ENCODE measurements around the gene ADAMTS2. TPM values are rescaled to one million over a fixed set of nuclear protein-coding genes. Genes with fewer than 3 reads are reported as not detected.

Gene ADAMTS2
- total RNA-seq, 2 experiments from 2014 or later, result not detected

DNA sequence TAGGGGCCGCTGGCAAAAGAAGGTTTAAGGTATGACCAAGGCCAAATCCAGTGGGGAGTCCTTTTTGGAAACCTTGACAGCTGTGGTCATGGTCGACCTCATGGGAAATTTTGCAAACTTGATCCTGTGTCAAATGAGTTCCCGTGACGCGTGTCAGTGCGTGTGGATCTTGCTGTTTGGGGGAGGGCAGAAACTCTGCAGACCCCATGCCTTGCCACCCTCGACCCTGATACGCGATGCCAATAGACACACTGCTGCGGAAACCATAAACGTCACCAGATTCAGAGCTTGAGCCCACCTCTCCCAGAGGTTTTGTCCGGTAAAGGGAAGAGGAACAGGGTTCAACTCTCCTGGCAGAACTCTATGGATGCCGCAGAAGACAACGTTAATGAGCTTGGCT is 104.7 kb downstream of the ADAMTS2 start:
- Mint-ChIP-seq H3K9me3 (ENCODE audit: insufficient read depth) (no peaks in the 10 kb centered on the region), H3K4me1 (ENCODE audit: low read depth) (no peaks in the 10 kb centered on the region), H3K27me3 (ENCODE audit: low read depth) (no peaks in the 10 kb centered on the region), H3K4me3 (no peak overlapping the region), H3K36me3 (ENCODE audit: low read depth) (no peaks in the 10 kb centered on the region), H3K27ac (no peak overlapping the region)
- DNase-seq (no peak), ATAC-seq (no peak)
- ChIA-PET POLR2A (no interaction called here), CTCF (no interaction called here)

DNA sequence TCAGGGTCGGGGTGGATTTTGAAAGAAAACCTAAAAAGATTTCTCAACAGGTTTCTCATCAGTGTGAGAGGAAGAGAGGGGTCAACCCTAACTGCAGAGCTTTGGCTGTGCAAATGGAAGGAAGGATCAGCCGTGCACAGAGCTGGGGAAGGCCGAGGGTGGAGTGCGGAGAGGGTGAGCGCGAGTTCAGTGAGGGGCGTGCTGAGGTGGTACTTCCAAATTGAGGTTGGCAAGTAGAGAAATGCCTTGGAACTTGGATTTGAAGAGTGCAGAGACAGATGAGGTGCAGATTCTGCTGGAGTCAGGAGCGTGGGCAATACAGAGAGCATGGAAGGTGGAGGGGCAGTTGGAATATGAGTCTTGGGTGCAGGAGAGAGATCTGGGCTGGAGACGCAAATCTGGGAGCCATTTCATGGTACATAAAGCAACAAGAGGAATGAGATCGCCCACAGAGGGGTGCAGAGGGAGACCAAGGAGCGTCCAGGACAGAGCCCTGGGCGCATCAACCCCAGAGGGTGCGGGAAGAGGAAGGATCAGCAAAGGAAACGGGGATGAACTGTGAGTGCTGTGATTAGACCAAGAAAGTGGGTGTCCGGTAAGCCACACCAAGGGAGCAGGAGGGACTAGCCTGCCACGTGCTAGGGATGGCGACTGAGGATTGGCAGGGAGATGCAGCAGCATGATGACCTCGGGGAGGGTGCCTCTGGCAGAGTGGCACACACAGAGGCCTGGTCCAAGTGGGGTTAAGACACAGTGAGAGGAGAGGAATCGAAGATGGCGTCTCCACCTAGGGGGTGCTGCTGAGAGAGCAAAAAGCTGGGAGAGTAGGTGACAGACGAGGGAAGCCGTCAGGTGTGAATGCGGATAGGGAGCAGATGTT is 105.8 kb downstream of the ADAMTS2 start:
- H3K9me3 Mint-ChIP-seq (ENCODE audit: insufficient read depth), result no peaks in the 10 kb centered on the region
- H3K4me3 Mint-ChIP-seq, result no peak overlapping the region
- no peaks in the 10 kb centered on the region for H3K36me3 Mint-ChIP-seq (ENCODE audit: low read depth)
- DNase-seq, result no peak
- no peaks in the 10 kb centered on the region for H3K27me3 Mint-ChIP-seq (ENCODE audit: low read depth)
- no peak overlapping the region for H3K27ac Mint-ChIP-seq
- H3K4me1 Mint-ChIP-seq (ENCODE audit: low read depth), result no peaks in the 10 kb centered on the region
- ChIA-PET CTCF (no interaction called here), POLR2A (no interaction called here)
- ATAC-seq, result no peak

DNA sequence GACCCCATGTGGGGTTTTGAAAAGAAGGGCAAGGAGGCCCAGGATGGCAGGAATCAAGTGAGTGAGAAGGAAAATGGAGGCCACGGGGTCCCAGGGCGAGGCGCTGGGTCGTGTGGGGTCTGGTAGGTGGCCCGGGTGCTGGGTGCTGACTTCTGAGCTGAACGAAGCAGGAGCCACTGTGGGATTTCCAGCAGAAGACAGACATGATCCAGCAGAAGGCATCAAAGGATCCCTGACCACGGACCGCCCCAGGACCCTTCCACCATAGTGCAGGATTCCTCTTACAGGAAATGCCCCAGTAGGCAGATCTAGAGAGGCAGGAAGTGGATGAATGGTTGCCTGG is 106.7 kb downstream of the ADAMTS2 start:
- Mint-ChIP-seq H3K4me1 (ENCODE audit: low read depth) (no peaks in the 10 kb centered on the region), H3K36me3 (ENCODE audit: low read depth) (no peaks in the 10 kb centered on the region), H3K9me3 (ENCODE audit: insufficient read depth) (no peaks in the 10 kb centered on the region), H3K27ac (no peak overlapping the region), H3K27me3 (ENCODE audit: low read depth) (no peaks in the 10 kb centered on the region), H3K4me3 (no peak overlapping the region)
- CTCF ChIA-PET, result no interaction called here
- ATAC-seq (no peak), DNase-seq (no peak)
- POLR2A ChIA-PET, result no interaction called here

DNA sequence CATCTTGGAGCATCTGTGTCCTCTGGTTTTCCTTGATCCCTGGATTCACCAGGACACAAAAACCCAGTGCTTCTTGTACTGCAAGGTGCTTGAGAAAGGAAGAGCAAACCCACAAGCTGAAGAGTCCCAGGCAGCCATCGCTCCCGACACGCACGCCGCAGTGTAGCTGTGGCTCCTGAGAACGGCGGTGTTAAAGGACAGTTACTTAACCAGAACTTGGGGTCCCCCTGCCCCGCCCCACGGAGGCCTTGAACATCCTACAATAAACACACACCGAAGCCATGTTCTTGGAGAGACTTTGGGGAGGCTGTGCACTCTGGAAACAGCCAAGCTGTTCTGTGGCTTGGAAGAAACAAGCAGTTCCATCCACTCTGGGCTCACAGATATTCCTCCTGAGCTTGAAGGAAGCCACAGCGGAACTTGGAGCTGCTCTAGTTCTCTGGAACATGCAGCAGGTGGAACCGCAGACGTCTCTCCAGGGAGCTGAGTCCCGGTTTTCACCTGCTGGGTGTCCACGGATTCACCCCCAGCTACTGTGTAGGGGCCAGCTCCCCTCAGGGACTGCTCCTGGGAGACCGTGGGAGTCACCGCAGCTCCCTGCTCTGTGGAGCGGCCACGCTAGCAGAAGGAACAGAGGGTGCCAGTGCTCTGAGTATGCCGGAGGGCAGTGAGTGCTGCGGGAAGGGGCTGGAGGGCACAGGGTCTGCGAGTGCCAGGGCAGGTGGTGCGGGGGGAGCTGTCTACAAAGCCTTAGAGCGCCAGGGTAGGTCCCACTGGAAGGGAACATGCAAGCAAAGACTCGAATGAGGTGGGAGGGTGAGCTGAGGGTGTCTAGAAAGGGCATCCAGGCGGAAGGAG is 107.3 kb downstream of the ADAMTS2 start:
- no peaks in the 10 kb centered on the region for H3K36me3 Mint-ChIP-seq (ENCODE audit: low read depth)
- ChIA-PET POLR2A (no interaction called here), CTCF (no interaction called here)
- ATAC-seq, result no peak
- no peaks in the 10 kb centered on the region for H3K9me3 Mint-ChIP-seq (ENCODE audit: insufficient read depth)
- DNase-seq, result no peak
- H3K4me1 Mint-ChIP-seq (ENCODE audit: low read depth), result no peaks in the 10 kb centered on the region
- no peak overlapping the region for H3K4me3 Mint-ChIP-seq
- no peaks in the 10 kb centered on the region for H3K27me3 Mint-ChIP-seq (ENCODE audit: low read depth)
- no peak overlapping the region for H3K27ac Mint-ChIP-seq

DNA sequence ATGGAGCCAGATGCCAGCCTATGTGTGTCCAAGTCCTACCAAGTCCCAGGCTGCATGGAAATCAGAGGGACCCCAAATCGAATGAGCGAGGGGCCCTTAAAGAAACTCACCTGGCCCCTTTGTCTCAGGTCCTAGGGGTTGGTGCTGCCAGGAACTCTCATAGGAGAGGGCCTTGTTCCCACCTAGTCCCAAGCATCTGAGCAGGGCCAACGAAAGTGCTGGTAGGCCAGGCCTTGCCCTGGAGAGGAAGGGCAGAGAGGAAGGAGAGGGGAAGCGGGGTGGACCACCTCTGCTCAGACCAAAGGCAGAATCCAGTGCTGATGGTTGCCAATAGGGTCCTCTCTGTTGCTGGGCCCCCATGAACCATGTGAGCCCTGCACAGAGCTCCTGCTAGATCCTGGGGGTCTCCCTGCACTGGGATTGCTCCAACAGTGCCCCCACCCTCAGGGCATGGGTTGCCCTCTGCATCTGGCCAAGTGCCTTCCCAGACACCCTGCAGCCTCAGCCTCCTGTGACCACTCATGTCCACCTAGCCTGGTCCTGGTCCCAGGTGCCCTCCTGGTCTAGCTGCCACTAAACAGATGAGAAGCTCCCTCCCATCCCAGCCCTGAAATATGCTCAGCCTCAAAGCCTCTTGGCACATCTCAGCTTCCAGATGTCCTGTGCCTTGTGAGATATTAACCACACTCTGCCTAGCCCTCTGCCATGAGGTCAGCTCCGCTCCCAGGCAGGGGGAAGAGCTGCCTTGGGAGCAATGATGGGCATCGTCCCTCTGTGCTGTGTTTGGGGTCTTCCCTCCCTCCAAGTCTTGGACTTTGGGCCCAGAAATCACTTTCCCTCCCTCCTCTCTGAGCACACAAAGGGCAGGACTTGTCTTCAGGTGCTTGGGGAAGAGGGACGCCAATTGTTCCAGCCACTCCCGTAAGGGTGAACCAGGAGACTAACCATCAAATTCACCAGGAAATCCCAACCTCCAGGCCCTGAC is 109.6 kb downstream of the ADAMTS2 start:
- H3K27ac Mint-ChIP-seq, result no peak overlapping the region
- no peak overlapping the region for H3K4me3 Mint-ChIP-seq
- H3K27me3 Mint-ChIP-seq (ENCODE audit: low read depth), result no peaks in the 10 kb centered on the region
- H3K36me3 Mint-ChIP-seq (ENCODE audit: low read depth), result no peaks in the 10 kb centered on the region
- H3K9me3 Mint-ChIP-seq (ENCODE audit: insufficient read depth), result no peaks in the 10 kb centered on the region
- DNase-seq (no peak), ATAC-seq (no peak)
- ChIA-PET POLR2A (no interaction called here), CTCF (no interaction called here)
- H3K4me1 Mint-ChIP-seq (ENCODE audit: low read depth), result no peaks in the 10 kb centered on the region

DNA sequence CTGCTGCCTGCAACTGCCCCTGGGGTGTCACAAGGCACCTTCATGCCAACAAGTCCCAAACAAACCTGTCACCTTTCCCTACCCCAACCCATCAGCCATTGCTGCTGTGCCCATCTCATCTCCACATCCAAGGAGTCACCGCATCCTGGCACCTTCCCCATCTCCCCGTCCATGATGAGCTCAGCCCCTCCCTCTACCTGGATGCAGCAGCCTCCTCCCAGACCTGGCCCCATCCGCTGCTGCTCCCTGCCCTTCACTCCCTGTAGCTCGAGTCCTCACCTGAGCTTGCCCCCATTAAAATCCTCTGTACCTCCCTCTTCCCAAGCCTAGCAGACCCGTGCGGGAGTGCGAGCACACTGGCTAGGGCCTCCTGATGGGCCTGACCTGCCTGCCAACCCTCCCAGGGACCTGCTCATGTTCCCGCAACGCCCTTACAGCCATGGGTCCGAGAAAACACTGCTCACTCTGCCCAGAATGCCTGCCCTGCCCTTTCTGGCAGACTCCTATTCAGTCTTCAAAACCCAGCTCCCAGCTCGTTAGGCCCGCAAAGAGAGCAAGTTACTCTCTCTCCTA is 110.6 kb downstream of the ADAMTS2 start:
- ATAC-seq (no peak), DNase-seq (no peak)
- H3K9me3 Mint-ChIP-seq (ENCODE audit: insufficient read depth), result no peaks in the 10 kb centered on the region
- ChIA-PET CTCF (no interaction called here), POLR2A (no interaction called here)
- no peaks in the 10 kb centered on the region for H3K4me1 Mint-ChIP-seq (ENCODE audit: low read depth)
- no peak overlapping the region for H3K4me3 Mint-ChIP-seq
- no peaks in the 10 kb centered on the region for H3K36me3 Mint-ChIP-seq (ENCODE audit: low read depth)
- no peaks in the 10 kb centered on the region for H3K27me3 Mint-ChIP-seq (ENCODE audit: low read depth)
- no peak overlapping the region for H3K27ac Mint-ChIP-seq

DNA sequence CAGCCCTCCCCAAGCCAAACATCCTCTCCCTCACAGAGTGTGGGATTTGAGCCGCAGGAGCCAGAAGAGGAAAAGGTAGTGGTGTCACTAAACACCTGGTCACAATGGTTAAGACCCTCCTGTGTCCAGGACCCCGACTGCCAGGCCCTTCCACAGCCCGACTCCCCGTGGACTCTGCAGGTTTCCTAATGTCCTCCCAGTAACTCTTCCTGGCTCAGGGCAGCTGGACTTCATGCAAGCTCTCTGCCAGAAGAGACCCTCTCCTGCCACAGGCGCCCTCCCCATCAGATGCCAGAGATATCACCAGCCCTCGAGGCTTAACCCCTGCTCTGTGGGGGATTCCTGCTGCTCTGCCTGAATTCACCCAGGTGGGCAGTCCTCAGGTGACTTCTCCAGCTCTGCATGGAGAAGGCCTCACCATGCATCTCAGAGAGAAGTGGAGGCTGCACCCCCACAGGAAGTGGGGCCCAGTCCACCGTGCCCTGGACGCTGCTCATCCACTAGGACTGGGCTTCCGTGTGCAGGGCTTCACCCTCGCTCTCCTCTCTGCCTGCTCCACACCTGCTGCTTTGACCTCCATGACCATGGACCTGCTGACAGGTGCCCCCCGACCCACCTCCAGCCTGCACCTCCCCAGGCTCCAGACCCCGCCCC is 111.2 kb downstream of the ADAMTS2 start:
- no peaks in the 10 kb centered on the region for H3K9me3 Mint-ChIP-seq (ENCODE audit: insufficient read depth)
- H3K4me3 Mint-ChIP-seq, result no peak overlapping the region
- ChIA-PET CTCF (no interaction called here), POLR2A (no interaction called here)
- ATAC-seq, result no peak
- H3K36me3 Mint-ChIP-seq (ENCODE audit: low read depth), result no peaks in the 10 kb centered on the region
- DNase-seq, result no peak
- no peaks in the 10 kb centered on the region for H3K4me1 Mint-ChIP-seq (ENCODE audit: low read depth)
- H3K27ac Mint-ChIP-seq, result no peak overlapping the region
- no peaks in the 10 kb centered on the region for H3K27me3 Mint-ChIP-seq (ENCODE audit: low read depth)

DNA sequence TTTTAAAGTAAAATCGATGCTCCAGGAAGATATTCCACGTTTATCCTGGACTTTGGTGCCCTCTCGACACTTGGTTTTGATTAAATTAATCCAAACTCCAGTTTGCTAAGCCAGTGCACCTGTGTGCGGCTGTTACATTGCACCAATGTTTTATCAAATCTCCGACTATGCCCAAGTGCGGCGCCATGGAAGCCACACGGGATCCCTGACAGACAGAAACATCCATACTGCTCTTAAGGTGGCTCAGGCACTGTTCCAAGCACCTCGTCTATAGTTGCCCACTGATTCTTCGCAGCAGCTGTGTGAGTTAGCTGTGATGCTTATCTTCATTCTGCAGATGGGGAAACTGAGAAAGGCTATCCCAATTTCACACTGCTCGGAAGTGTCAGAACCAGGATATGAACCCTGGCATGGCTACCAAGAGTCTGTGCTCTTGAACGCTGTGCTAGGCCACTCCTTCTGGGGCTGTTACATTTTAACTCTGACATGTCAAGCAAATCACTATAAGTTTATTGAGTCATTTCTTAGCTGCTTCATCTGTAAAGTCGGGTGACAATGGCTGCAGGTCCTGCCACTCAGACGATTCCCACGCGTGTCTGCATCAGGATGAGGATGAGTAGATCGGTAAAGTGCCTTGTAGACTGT is 113.0 kb downstream of the ADAMTS2 start:
- no peak overlapping the region for H3K27ac Mint-ChIP-seq
- DNase-seq, result no peak
- POLR2A ChIA-PET, result no interaction called here

DNA sequence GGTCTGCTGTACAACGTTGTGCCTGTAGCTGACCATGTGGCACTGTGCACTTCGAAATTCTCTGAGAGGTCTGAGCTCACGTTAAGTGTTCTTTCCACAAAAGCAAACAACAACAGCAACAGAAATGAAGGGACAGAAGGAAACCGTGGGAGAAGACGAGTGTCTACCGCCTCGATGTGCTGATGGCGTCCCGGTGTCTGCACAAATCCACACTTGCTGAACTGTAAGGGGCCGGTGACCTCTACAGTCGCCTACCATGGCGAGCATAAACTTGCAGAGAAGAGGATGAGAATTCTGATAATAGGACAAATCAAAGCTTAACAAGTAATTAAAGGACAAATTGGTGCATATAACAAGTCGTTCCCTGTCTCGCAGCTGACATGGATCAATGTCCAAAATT is 114.0 kb downstream of the ADAMTS2 start:
- POLR2A ChIA-PET, result interaction anchor here (0.5 kb wide), 1 partner anchor 788 kb away, joined by 3 read pairs; no protein-coding TSS in a partner anchor
- no peak for DNase-seq
- no peaks in the 10 kb centered on the region for H3K9me3 Mint-ChIP-seq (ENCODE audit: insufficient read depth)
- no peak for ATAC-seq
- H3K36me3 Mint-ChIP-seq (ENCODE audit: low read depth), result no peaks in the 10 kb centered on the region
- no peak overlapping the region for H3K4me3 Mint-ChIP-seq
- CTCF ChIA-PET, result no interaction called here
- H3K27ac Mint-ChIP-seq, result no peak overlapping the region
- no peaks in the 10 kb centered on the region for H3K4me1 Mint-ChIP-seq (ENCODE audit: low read depth)
- H3K27me3 Mint-ChIP-seq (ENCODE audit: low read depth), result no peaks in the 10 kb centered on the region

More for the DNA sequence above, 113.0 kb downstream of the ADAMTS2 start:
- H3K9me3 Mint-ChIP-seq (ENCODE audit: insufficient read depth), result no peaks in the 10 kb centered on the region
- H3K4me3 Mint-ChIP-seq, result no peak overlapping the region
- CTCF ChIA-PET, result no interaction called here
- no peaks in the 10 kb centered on the region for H3K4me1 Mint-ChIP-seq (ENCODE audit: low read depth)
- H3K36me3 Mint-ChIP-seq (ENCODE audit: low read depth), result no peaks in the 10 kb centered on the region
- no peak for ATAC-seq
- no peaks in the 10 kb centered on the region for H3K27me3 Mint-ChIP-seq (ENCODE audit: low read depth)

DNA sequence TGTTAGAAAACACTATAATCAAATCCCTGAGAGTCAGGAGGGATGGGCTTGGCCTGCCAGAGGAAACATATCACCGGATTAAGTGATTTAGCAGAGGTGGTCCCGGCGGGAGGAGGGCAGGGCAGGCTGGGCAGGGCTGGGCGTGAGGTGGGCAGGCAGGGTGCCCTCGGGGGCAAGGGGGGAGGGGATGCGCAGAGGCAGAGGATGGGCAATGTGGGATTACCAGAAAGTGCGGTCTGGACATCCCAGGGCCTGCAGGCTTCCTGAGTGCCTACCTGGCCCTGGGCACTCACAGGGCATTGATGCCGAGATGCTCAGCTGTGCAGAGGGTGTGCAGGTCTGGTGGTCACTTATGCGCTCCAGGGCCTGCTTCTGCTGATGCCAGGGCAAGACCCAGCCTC is 115.2 kb downstream of the ADAMTS2 start:
- CTCF ChIA-PET, result no interaction called here

DNA sequence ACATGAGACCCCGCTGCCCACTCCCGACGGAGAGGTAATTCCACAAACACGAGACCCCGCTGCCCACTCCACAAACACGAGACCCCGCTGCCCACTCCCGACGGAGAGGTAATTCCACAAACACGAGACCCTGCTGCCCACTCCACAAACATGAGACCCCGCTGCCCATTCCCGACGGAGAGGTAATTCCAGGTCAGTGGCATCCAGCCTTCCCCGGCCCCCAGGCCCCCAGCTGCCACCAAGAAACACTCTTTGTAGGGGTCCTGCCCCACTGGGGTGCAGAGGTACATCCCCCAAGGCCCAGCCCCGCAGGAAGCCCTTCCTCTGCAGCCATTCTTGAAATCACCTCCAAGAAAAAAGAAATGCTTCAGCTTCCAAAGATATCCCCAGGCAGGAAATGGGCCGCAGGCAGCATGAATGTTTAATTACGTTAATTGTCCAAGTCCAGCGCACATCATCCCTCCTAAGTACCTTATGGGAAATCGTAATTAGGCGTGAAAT is 115.9 kb downstream of the ADAMTS2 start:
- Mint-ChIP-seq H3K27me3 (ENCODE audit: low read depth) (no peaks in the 10 kb centered on the region), H3K4me3 (no peak overlapping the region), H3K27ac (no peak overlapping the region), H3K9me3 (ENCODE audit: insufficient read depth) (peaks cover 5% of the 10 kb centered on the region), H3K4me1 (ENCODE audit: low read depth) (no peaks in the 10 kb centered on the region), H3K36me3 (ENCODE audit: low read depth) (no peaks in the 10 kb centered on the region)
- ATAC-seq (no peak), DNase-seq (no peak)
- ChIA-PET CTCF (no interaction called here), POLR2A (no interaction called here)

More for the DNA sequence above, 115.2 kb downstream of the ADAMTS2 start:
- H3K27ac Mint-ChIP-seq, result no peak overlapping the region
- no peaks in the 10 kb centered on the region for H3K9me3 Mint-ChIP-seq (ENCODE audit: insufficient read depth)
- H3K4me1 Mint-ChIP-seq (ENCODE audit: low read depth), result no peaks in the 10 kb centered on the region
- H3K4me3 Mint-ChIP-seq, result no peak overlapping the region
- POLR2A ChIA-PET, result no interaction called here
- ATAC-seq (no peak), DNase-seq (no peak)
- no peaks in the 10 kb centered on the region for H3K36me3 Mint-ChIP-seq (ENCODE audit: low read depth)
- H3K27me3 Mint-ChIP-seq (ENCODE audit: low read depth), result no peaks in the 10 kb centered on the region

All from activated CD8-positive, alpha-beta T cell treated with anti-CD3 and anti-CD28 coated beads, Interleukin-2, amount 10 ng/mL, durations not matched to agents 7 days and 5 days (primary cell).